Transverse colon (tissue), 4 donors: ENCODE results near the gene ZNF827.

Experiments used
- CTCF ChIP-seq, 5 experiments: fragments of 200-600 bp in 3 of 5; fragments of 450-650 bp in 2 of 5; sonication (generic) in 3 of 5; IDR thresholded peaks; 1 replicate in 2 of 5; 2 replicates in 3 of 5; pipeline ENCODE4 v1.5.1; 2016 to 2017; ENCODE audit warnings: antibody characterized with exemption in 5 of 5, inconsistent platforms in 3 of 5, mild to moderate bottlenecking in 2 of 5, moderate library complexity in 1 of 5
- EP300 ChIP-seq: sonication (generic); formaldehyde crosslinking; IDR thresholded peaks from one replicate; pipeline ENCODE4 v1.6.1; 2017; ENCODE audit warnings: antibody characterized with exemption, low read depth
- POLR2A ChIP-seq: fragments of 450-650 bp; IDR thresholded peaks from one replicate; pipeline ENCODE4 v1.6.1; 2016; ENCODE audit warnings: antibody characterized with exemption, mild to moderate bottlenecking, moderate library complexity
- POLR2AphosphoS5 ChIP-seq, 3 donors: sonication (generic); formaldehyde crosslinking; IDR thresholded peaks; one replicate each; pipeline ENCODE4 v1.6.1; 2016; ENCODE audit warnings: antibody characterized with exemption in 3 of 3

GRCh38 chr4:145944886-145945285 is 6.3 kb upstream of the ZNF827 start:
- no peak for TF ChIP-seq CTCF (IDR thresholded peaks at IDR 0.05)
- no peak for TF ChIP-seq POLR2AphosphoS5 (IDR thresholded peaks at IDR 0.05)
- TF ChIP-seq POLR2A = no peak
- TF ChIP-seq EP300 = no peak
